G401 (cell line): Measurements from ENCODE around the gene ST6GAL2. TPM values are rescaled to one million over a fixed set of nuclear protein-coding genes. Genes with fewer than 3 reads are reported as not detected.
A peak's percentile ranks its signal among the peaks of the same experiment; 100 is the strongest.

Source experiments
- DNase-seq: peaks from one replicate; pipeline ENCODE4 v3.0.0-alpha.2; 2015; ENCODE audit warnings: low spot score
- in situ Hi-C: cut with HindIII; loops from 2 replicates; pipeline ENCODE4 v1.10.0; 2016; ENCODE audit warnings: low sequenced_read_pairs, mixed read lengths
- total RNA-seq: library from RNA; depleted of rRNA; stranded (reverse); fragments of >200 nt; shearing (Covaris generic); gene quantifications from 2 replicates; pipeline ENCODE4 v1.2.3, GENCODE V29; 2014

Gene ST6GAL2
- total RNA-seq, 1 experiment from 2014 or later: not detected

DNA sequence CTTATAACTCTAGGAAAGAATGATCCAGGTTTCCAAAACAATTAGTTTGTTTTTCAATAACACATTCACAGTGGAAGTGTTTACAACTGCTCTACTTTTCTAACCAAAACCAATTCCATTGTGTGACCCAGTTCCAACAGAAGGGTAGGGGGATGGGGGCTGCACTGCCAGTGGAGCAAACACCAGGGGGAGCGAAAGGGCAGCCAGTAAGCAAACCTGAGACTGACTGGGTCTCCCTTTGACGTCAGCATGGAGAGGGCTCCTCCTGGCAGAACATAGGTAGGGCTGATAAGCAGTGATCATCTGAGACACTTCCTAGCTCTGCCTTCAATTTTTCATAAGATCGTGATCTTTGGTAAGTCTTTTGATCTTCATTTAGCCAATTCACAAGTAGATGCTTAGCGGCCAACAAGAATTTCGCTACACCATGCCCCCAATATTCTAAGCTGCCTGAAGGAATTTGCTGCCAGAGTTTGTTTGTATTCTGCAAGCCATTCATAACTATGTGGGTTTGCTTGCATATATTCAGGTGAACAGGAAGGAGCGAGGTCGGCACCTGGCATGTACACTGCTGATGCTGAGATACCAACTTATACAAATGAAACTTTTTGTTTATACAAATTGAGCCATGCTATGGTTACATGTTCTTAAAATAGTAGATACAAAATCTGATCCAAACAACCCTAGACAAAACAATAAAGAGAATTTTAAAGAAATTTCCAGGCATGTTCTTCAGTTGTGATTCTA lies 45.9 kb downstream of the ST6GAL2 start:
- in situ Hi-C loops: no loop called here

DNA sequence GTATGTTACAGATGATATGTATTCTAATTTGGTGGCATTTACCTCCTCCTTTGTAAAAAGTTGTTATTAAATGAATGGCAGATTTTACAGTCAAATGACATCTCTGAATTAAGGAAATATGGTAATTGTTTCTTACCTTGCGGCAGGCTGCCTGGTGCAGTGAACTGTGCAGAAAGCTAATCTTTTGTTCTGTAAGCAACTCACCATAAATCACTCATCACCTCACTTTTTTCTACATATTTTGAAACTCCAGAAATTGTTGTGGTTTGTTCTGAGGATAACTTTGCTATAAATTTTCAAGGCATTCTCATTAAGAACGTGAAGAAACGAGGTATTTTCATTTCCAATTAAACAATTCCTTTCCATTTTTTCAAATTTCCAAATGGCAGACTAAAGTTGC lies 52.7 kb downstream of the ST6GAL2 start:
- in situ Hi-C loops: no loop called here
- DNase-seq: no peak

More for the DNA sequence above, 45.9 kb downstream of the ST6GAL2 start:
- DNase-seq: peak; percentile 11

DNA sequence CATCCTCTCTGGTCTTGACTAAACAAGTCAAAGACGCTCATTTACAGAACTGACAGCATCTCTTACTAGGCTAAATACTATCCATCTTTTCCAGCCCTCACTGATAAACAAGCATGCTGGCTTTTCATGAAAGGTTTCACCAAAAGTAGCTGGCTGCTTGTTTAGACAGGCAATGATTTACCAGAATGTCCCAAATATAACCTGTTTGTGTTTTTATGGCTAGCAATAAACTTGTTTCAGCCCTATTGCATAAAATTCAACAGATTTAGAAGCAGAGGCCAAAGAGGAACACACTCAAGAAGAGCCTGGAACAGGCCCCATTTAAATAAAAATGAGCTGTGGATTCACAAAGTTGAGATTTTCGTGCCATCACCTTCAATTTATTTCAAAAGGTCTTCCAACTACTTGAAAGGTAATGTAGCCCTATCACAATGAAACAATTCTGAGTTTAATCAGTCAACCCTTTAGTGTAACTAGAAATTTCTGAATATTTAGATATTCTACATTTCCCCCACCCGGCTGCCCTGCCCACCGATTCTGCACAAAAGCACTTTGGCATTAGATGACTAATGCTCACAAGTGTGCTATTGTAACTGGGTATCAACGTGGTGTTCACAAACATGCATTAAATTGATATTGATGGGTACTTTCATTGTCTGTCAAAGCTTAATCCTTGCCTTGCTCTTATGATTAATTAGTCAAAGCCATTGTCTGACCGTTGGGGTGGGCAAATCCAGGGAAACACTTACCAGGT lies 54.0 kb downstream of the ST6GAL2 start:
- in situ Hi-C loops: no loop called here
- no peak for DNase-seq

DNA sequence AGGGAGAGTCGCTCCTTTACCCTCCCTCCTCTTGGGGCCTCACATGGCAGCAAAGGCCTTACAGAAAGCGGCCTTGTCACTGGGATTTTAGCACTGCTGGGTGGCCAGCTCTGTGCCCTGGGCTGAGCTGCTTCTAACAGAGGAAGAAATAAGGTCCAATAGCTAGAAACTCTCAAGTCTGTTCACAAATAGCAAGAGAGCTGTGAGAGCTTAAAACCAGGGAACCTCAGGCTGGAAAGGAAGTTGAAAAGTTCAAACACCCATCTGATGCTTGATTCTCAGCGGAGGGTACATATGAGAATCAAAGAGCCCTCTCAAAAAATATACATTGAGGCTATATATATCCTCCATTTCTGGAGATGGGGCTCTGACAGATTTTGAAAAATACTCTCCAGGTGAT lies 54.7 kb downstream of the ST6GAL2 start:
- in situ Hi-C loops: no loop called here
- no peak for DNase-seq

DNA sequence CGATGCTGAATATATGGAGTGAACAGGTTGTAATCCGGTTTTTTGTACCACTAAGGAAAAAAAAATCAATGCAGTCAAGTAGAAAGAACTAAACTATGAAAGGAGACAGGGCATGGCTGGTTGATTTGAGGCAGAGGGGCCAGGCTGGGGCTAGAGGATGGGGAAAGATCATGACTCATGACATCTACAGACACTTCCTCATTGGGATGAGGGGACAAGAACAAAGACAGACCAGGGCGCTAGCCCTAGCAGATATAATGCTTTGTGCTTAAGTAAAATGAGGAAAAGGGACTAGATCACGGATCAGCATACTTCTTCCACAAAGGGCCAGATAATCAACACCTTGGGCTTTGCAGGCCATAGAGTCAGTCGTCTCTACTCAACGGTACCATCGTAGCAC lies 55.8 kb downstream of the ST6GAL2 start:
- in situ Hi-C loops: no loop called here
- DNase-seq: no peak

DNA sequence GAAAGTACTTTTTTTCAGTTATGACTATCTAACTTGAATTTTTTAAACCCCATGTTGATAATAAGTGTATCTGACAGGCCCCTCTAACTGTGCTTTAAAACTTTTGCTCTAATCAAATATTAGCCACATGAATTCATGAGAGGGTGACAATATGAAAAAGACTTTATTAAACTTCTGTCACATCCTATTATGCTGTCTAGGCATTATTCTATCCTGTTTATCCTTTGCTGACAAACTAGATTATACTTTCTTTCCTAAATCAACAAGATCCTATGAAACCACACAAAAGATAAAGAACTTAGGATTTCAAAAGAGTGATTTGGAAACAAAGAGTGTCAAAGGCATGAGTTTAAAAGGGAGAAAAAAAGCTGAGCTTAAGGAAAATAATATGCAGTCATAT lies 57.8 kb downstream of the ST6GAL2 start:
- in situ Hi-C loops: no loop called here
- DNase-seq: no peak

DNA sequence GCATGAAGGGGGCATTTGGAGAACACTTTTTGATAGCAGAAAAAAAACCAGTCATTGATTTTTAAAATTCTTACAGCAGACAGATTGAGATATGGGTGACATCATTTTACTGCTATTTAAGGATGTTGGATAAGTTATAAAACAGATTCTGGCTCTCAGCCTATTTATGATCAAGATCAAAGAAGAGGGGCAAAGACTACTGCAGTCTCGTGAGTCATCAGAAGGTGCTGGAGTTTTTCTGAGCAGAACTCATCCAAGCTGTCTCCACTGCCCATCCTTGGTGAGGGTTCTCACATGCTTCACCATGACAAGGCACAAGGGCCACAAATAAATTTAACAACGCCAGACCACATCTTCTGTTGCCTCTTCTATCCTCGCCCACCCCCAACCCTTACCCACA lies 58.8 kb downstream of the ST6GAL2 start:
- in situ Hi-C loops: no loop called here
- no peak for DNase-seq

DNA sequence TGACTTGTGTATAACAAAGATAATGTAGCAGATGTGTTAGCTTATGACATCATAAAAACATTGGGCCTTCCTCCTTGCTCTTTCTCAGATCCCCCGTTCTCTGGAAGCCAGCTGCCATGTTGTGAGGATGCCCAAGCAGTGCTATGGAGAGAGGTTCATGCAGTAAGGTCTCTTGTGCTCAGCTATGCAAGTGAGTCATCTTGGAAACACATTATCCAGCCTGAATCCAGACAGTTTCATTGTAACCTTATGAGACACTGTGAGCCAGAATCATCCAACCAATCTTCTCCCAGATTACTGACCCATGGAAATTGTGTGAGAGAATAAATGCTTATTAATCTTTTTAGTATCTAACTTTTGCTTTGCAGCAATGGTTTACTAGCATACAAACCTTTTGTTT lies 60.8 kb downstream of the ST6GAL2 start:
- in situ Hi-C loops: no loop called here
- no peak for DNase-seq

DNA sequence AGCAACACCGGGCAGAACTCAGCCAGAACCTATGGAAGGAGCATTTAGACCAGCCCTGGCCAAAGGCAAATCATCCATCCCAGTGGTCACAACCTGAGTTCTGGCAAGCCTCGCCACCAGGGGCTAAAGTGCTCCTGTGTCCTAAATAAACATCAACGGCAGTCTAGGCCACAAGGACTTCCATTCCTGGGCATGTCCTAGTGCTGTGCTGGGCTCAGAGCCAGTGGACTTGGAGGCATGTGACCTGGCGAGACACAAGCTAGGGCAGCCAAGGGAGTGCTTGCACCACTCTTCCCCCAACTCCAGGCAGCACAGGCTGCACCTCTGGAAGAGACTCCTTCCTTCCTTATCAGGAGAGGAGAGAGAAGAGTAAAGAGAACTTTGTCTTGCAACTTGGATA lies 69.0 kb downstream of the ST6GAL2 start:
- DNase-seq: no peak
- in situ Hi-C loops: no loop called here

DNA sequence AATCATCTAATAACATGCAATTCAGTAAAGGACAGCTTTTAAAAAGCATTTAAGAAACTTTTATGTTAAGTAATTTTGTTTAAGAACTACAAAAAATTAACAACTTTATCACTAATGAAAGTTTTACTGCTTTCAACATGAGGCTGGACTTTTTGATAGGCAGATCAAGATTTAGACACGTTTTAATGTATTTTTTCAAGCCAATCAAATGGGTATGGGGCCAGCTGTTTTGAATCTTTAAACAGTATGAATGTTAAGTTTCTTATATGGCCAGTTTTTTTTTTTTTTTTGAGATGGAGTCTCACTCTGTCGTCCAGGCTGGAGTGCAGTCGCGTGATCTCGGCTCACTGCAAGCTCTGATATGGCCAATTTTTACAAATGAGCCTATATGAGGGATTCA lies 73.1 kb downstream of the ST6GAL2 start:
- in situ Hi-C loops: no loop called here

DNA sequence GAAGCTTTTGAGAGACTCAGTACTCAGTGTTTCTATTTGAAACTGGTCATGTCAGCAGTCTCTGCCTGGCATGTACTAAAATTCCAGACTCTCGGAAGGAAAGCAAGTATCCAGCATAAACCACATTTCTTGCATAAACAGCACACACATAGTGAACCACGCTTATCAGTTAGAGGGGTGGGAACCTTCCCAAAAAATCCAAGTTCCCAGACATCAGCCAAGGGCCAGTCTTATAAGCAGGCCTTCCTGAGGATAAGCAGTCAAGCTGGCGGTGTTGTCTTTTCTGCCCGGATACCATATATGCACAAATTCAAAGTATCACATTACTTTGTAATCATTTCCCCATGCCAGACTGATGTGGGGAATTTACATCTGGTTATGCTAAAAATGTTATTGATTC lies 73.6 kb downstream of the ST6GAL2 start:
- no peak for DNase-seq
- in situ Hi-C loops: no loop called here

More for the DNA sequence above, 73.1 kb downstream of the ST6GAL2 start:
- no peak for DNase-seq

DNA sequence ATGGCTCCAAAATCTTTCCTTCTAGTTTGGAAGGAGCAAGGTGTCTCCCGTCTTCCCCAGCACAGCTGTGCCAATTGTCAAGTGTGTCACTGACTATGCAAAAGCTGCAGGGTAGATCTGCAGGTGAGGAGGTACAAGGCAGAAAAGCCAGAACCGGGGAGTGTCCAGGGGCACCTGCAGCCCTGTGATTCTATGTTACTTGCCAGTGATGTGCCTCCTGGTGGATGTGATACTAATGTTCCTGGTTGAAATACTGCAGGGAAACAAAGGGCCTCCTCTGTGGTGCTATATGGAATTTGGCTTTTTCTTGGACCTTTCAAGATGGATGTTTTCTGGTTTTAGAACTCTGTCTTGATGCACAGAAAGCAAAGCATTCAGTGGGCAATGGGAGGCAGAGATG lies 80.3 kb downstream of the ST6GAL2 start:
- in situ Hi-C loops: no loop called here
- DNase-seq: no peak

DNA sequence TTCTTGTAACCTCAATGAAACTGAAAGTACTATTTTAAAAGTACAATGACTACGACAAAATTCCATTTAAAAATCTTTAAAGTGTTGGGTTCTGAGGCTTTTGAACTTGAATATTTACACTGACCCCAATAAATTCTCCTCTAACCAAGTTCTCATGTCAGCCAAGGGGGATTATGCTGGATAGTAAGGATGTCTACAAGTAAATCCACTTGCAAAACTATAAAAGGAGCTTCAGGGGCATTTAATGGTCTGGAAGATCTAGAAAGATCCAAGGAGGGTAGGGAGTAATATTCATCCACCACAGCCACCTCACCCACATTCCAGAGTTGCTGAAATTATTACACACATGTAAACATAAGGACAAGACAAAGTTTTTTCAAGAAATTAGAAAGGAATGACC lies 81.8 kb downstream of the ST6GAL2 start:
- in situ Hi-C loops: no loop called here
- DNase-seq: no peak

DNA sequence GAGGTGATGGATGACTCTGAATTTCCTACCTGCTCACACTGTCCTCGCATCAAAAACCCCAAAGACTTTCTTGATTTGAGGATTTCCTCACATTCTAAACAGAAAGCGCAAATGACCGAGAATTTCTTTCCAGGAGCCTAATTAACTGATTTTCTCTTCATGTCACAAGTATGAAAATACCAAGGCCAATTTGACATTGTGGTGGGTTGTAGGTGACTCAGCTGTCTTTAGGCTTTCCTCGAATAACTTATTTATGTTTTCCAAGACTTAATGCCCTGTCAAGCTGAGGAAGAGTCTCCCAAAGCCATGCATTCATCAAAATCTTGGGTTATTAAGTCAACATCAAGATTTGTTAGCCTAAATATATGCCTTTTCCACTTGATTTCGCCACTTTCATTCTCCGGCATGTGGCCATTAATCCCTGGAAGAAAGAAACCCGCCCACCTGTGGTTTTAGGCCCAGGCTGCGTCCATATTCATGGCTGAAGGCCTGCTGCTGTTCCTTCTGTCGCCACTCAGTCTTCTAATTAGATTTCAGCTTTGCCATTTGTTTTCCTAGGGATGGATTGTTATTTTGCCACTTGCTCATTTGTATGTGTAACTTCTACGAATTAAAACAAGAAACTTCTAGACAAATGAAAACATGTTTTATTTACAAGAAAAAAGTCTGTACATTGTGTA lies 84.9 kb downstream of the ST6GAL2 start:
- in situ Hi-C loops: no loop called here
- DNase-seq: peak; percentile 24

DNA sequence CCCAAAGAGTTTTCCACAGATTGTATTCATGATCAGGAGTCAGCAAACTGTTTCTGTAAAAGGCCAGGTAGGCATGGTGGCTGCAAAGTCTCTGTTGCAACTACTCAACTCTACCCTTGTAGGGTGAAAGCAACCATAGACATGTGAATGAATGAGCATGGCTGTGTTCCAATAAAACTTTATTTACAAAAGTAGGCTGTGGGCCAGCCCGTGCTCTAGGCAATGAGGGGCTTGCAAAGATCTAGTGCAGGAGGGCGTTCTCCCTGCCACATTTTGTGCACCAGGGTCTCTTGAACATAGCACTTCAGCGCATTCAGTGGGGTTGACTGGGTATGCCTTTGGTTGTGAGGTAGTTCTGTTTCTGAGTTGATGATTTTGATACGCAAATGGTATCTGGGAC lies 85.8 kb downstream of the ST6GAL2 start:
- no peak for DNase-seq
- in situ Hi-C loops: no loop called here

DNA sequence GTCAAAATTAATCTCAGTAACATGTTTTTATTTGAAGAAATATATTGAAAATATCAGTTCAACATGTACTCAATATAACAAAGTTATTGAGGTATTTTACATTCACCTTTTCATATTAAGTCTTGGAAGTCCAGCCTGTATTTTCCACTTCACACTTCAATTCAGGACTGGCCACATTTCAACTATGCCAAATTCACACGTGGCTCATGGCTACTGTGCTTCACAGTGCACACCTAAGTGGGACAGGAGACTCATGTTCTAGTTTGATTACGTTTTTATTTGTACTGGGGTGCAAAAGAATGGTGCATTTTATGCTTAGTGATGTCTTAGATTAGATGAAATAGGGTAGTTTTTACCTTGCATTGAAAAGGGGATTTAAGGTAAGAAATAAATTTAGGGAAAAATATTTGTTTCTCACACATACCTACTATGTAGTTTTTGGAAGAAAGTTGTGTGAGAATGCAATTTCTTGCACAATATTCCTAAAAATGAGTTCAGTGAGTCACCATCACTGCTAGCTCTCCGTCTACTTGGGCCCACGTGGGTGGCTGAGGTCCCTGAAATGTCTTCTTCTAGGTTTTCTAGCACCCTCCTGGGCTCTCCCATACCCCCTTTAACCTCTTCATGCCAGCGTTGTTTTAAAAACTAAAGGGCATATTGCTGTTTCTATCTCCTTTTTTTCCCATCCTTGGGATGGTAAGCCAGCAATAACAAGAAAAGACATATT lies 87.0 kb downstream of the ST6GAL2 start:
- DNase-seq: no peak
- in situ Hi-C loops: no loop called here

DNA sequence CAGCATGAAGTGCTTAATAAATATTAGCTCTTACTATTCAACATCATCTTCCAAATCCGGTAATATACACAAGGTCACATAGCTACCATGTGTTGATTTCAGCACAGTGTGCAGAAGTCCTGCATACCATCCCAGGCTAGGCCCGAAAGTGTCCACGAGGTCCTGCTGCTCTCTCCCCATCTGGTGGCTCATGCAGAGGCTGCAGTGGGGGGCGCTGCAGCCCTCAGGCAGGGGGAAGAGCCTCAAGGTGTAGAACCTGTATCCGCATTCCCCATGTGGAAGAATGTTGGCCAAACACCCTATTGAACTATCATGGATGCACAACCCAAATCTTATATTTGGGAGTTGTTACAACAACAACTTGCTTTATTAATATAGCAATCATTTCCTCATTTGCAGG lies 88.5 kb downstream of the ST6GAL2 start:
- in situ Hi-C loops: no loop called here
- DNase-seq: no peak

DNA sequence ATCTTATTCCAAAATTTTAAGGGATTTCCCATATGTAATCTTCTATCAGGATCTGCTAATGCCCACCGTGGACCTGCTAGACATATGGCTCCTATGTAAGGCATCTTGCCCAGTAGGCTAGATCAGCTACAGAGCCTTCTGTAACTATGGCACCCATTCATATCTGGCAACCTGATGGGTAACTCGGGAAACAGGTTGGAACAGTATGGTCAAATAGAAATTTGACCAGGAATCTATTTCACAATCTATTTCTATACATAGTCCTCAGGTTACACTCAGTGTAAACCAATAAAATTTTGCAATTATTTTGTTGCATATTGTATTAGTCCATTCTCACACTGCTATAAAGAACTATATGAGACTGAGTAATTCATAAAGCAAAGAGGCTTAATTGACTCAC lies 93.3 kb downstream of the ST6GAL2 start:
- in situ Hi-C loops: no loop called here
- DNase-seq: no peak

DNA sequence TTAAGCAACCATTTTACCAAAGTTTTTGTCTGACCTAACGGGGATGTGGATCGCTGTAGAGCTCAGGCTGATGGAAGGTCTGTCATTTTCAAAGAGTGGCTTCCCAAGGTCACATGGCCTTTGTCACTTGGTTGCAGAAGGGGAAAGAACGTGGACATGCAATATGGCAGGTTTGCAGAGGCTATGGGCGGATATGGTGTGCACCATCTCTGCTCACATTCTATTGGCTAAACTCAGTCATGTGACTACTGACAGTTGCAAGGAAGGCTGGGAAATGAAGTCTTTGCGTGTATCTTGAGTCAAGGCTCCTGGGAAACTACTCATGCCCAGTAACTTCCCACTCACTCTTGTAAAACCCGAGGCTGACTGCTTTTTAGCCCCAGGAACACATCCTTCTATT lies 96.8 kb downstream of the ST6GAL2 start:
- in situ Hi-C loops: no loop called here
- DNase-seq: no peak

DNA sequence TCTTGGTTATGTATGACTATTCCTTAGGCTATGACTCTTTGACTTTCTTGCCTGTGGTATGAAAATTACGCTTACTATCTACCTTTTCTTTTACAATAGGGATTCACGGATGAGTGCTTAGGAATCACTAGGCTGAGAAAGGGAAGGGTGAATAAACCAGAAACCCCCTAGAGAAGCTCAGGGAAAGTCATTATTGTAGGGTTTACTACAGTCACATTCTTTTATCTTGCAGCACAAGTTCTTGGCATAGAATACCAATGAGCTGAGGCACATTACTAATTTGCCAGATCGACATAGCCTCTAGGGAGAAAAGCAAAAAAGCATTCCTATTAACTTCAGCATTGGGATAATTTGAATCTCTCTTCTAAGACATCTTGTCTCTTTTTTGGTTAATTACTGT lies 103.3 kb downstream of the ST6GAL2 start:
- in situ Hi-C loops: no loop called here
- DNase-seq: no peak
